Measurements from ENCODE around the gene PPP2R3A. TPM values are rescaled to one million over a fixed set of nuclear protein-coding genes. Genes with fewer than 3 reads are reported as not detected.

Gene PPP2R3A
- total and polyA plus RNA-seq, 2 of the 13 experiments (the other 11 are each of a cell fraction or from before 2014, with no cell fraction given): 0.07 to 0.12 TPM

- FAIRE-seq (no peak), ATAC-seq (no peak), DNase-seq (ENCODE audit: low spot score) (no peak)
- Histone ChIP-seq H3K4me3 (replicated peaks in 1 of 3; ENCODE audit: insufficient read depth in 1 of 3, low read depth in 2 of 3, low read length in 3 of 3) (no peak overlapping the region), H3K79me2 (ENCODE audit: insufficient read depth, low read length) (no peaks in the 10 kb centered on the region), H3K4me2 (ENCODE audit: low read depth, low read length) (no peak overlapping the region), H3K36me3 (replicated peaks in 1 of 2; ENCODE audit: control insufficient read depth in 1 of 2, insufficient read depth in 2 of 2, low read length in 2 of 2) (no peaks in the 10 kb centered on the region), H3K4me1 (ENCODE audit: insufficient read depth, low read length) (no peaks in the 10 kb centered on the region), H3K9me3 (ENCODE audit: low read length) (no peaks in the 10 kb centered on the region), H3K9ac (ENCODE audit: insufficient read depth, low read depth, low read length) (no peak overlapping the region), H3K27me3 (ENCODE audit: control insufficient read depth in 1 of 2, insufficient read depth in 2 of 2, low read length in 2 of 2) (no peaks in the 10 kb centered on the region), H2AFZ (ENCODE audit: low read length) (no peak overlapping the region), H3K27ac (ENCODE audit: extremely low read length, insufficient read depth, low read length) (no peak overlapping the region), H4K20me1 (ENCODE audit: insufficient read depth, low read length) (no peaks in the 10 kb centered on the region)
- TF ChIP-seq HOXA7 (CRISPR knock-in tag; IDR thresholded peaks at IDR 0.05): no peak
- TF ChIP-seq ELF4 (CRISPR knock-in tag; IDR thresholded peaks at IDR 0.05; ENCODE audit: borderline replicate concordance): no peak
- no peak for TF ChIP-seq HNRNPLL (IDR thresholded peaks at IDR 0.05; ENCODE audit: low read depth, low read length, poor library complexity, severe bottlenecking)
- ChIA-PET CTCF (ENCODE audit: low intra/inter-chr PET ratio, low total read pairs) (no interaction called here), POLR2A (no interaction called here)
- in situ Hi-C loops (cut with HindIII; ENCODE audit: extremely low pct_ligation_motif_present, low pct_unique_long_range_greater_than_20kb): no loop called here
- no TSS peak for BruUV-seq (replicated peaks)
- intact Hi-C loops (cut with micrococcal nuclease; ENCODE audit: unreplicated experiment): no loop called here
- WGBS (ENCODE audit: low lambda C conversion rate): 86% methylated on average over 4 of the region's 4 CpGs
Observed at GRCh38 chr3:136105044-136105443, 139.5 kb downstream of the PPP2R3A start.

GRCh38 chr3:136106101-136106500 lies 140.6 kb downstream of the PPP2R3A start:
- 79% methylated on average over 6 of the region's 6 CpGs for WGBS (ENCODE audit: low lambda C conversion rate)
- intact Hi-C loops (cut with micrococcal nuclease; ENCODE audit: unreplicated experiment) (no loop called here), in situ Hi-C loops (cut with HindIII; ENCODE audit: extremely low pct_ligation_motif_present, low pct_unique_long_range_greater_than_20kb) (no loop called here)
- Histone ChIP-seq H3K36me3 (replicated peaks in 1 of 2; ENCODE audit: control insufficient read depth in 1 of 2, insufficient read depth in 2 of 2, low read length in 2 of 2) (no peaks in the 10 kb centered on the region), H3K79me2 (ENCODE audit: insufficient read depth, low read length) (no peaks in the 10 kb centered on the region), H3K4me1 (ENCODE audit: insufficient read depth, low read length) (no peaks in the 10 kb centered on the region), H3K4me2 (ENCODE audit: low read depth, low read length) (no peak overlapping the region), H3K4me3 (replicated peaks in 1 of 3; ENCODE audit: insufficient read depth in 1 of 3, low read depth in 2 of 3, low read length in 3 of 3) (no peak overlapping the region), H3K27ac (ENCODE audit: extremely low read length, insufficient read depth, low read length) (no peak overlapping the region), H2AFZ (ENCODE audit: low read length) (no peak overlapping the region), H3K9ac (ENCODE audit: insufficient read depth, low read depth, low read length) (no peak overlapping the region), H3K9me3 (ENCODE audit: low read length) (no peaks in the 10 kb centered on the region), H4K20me1 (ENCODE audit: insufficient read depth, low read length) (no peaks in the 10 kb centered on the region), H3K27me3 (ENCODE audit: control insufficient read depth in 1 of 2, insufficient read depth in 2 of 2, low read length in 2 of 2) (no peaks in the 10 kb centered on the region)
- BruUV-seq (replicated peaks): no TSS peak
- ChIA-PET POLR2A (no interaction called here), CTCF (ENCODE audit: low intra/inter-chr PET ratio, low total read pairs) (no interaction called here)
- DNase-seq (ENCODE audit: low spot score) (no peak), FAIRE-seq (no peak), ATAC-seq (no peak)
- TF ChIP-seq PRDM15 (CRISPR knock-in tag; IDR thresholded peaks at IDR 0.05): no peak
- TF ChIP-seq FOXK1 (CRISPR knock-in tag; IDR thresholded peaks at IDR 0.05; ENCODE audit: borderline replicate concordance, low read depth): no peak
- TF ChIP-seq HNRNPUL1 (IDR thresholded peaks at IDR 0.05; ENCODE audit: low read depth, low read length): no peak
- no peak for TF ChIP-seq ZNF382 (CRISPR knock-in tag; IDR thresholded peaks at IDR 0.05; ENCODE audit: borderline replicate concordance)
- TF ChIP-seq NRL (CRISPR knock-in tag; IDR thresholded peaks at IDR 0.05; ENCODE audit: borderline replicate concordance): no peak
- TF ChIP-seq ZNF674 (CRISPR knock-in tag; IDR thresholded peaks at IDR 0.05; ENCODE audit: low read depth): no peak
- no peak for TF ChIP-seq ZNF503 (CRISPR knock-in tag; IDR thresholded peaks at IDR 0.05)
- no peak for TF ChIP-seq ZBTB38 (CRISPR knock-in tag; IDR thresholded peaks at IDR 0.05)
- no peak for TF ChIP-seq ATF7 (IDR thresholded peaks at IDR 0.05)
- TF ChIP-seq ATF7 (CRISPR knock-in tag; IDR thresholded peaks at IDR 0.05): no peak
- no peak for TF ChIP-seq ZNF205 (CRISPR knock-in tag; IDR thresholded peaks at IDR 0.05)
- TF ChIP-seq SETDB1 (CRISPR knock-in tag; IDR thresholded peaks at IDR 0.05; ENCODE audit: borderline replicate concordance): no peak

Measured in HepG2 (cell line).